GM12864 (cell line): ENCODE data around the gene CACNA1E.

Experiments
- DNase-seq: peaks from one replicate; pipeline ENCODE4 v3.0.0-alpha.2; 2011; ENCODE audit warnings: low read depth
- H3K4me3 ChIP-seq: 2 replicates; pipeline ENCODE4 v1.5.1; 2011; ENCODE audit warnings: mild to moderate bottlenecking, low read depth, low read length, control low read depth
- TF ChIP-seq, protein P1 (sequence below): IDR thresholded peaks from 2 replicates; pipeline ENCODE4 v1.5.1; 2011; ENCODE audit warnings: low read depth, mild to moderate bottlenecking, moderate library complexity, low read length, control low read depth, inconsistent platforms; ENCODE audit errors: missing control alignments

The CACNA1E gene

DNA sequence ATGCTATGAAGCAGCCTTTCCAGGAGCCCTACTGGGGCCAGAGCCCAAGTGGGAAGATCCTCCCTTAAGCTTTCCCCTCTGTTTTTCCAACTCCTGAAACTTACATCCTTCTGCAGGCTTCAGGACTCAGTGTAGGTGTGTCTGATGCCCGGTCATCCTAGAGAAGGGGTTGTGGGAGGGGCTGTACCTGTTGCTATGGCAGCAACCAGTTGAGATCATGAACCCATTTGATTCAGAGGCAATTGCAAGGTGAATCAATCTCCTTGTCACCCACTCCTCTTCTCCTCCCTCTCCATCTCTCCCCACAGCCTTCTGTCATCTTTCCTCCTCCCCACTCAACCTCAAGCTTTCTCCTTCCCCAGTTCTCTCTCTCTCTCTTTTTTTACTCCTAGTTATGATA, 151.8 kb downstream of the CACNA1E start:
- DNase-seq: no peak
- TF ChIP-seq, protein P1, sequence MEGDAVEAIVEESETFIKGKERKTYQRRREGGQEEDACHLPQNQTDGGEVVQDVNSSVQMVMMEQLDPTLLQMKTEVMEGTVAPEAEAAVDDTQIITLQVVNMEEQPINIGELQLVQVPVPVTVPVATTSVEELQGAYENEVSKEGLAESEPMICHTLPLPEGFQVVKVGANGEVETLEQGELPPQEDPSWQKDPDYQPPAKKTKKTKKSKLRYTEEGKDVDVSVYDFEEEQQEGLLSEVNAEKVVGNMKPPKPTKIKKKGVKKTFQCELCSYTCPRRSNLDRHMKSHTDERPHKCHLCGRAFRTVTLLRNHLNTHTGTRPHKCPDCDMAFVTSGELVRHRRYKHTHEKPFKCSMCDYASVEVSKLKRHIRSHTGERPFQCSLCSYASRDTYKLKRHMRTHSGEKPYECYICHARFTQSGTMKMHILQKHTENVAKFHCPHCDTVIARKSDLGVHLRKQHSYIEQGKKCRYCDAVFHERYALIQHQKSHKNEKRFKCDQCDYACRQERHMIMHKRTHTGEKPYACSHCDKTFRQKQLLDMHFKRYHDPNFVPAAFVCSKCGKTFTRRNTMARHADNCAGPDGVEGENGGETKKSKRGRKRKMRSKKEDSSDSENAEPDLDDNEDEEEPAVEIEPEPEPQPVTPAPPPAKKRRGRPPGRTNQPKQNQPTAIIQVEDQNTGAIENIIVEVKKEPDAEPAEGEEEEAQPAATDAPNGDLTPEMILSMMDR: no peak
- no peak overlapping the region for H3K4me3 ChIP-seq

DNA sequence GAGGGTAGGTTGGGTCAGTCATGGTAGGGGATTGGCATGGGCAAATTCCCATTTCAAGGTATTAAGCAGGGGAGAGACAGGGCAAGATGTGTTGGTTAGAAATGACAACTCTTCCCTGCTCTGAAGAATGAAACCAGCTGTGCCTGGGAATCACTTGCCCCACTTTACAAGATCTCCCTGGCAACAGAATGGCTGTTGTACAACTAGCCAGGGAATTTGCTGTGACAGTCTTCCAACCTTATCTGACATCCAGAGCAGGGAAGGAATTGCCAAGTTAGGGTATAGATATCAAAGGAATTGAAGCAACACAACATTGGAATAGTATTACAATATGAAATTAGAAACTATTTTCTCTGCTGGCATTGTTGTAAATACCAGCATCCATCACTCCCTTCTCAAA, 154.7 kb downstream of the CACNA1E start:
- no peak for DNase-seq
- TF ChIP-seq, protein P1: no peak
- no peak overlapping the region for H3K4me3 ChIP-seq

DNA sequence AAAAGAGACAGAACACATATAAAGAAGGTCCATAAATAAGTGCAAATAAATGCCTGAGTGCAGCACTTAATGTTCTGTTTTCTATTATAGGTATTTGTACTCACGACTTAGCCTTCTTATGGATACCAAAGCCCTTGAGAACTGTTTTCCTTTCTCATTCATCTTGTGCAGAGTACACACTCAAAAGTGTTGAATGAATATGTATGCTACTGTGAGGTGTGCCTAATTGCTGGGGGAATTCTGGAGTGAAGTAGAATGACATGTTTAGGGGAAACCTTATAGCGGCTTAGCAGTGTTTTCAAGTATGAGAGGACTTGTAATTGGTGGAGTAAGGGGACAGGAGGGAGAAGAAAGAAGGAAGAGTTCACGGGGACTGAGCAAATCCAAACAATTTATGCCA, 157.6 kb downstream of the CACNA1E start:
- TF ChIP-seq, protein P1: no peak
- no peak overlapping the region for H3K4me3 ChIP-seq
- DNase-seq: no peak

DNA sequence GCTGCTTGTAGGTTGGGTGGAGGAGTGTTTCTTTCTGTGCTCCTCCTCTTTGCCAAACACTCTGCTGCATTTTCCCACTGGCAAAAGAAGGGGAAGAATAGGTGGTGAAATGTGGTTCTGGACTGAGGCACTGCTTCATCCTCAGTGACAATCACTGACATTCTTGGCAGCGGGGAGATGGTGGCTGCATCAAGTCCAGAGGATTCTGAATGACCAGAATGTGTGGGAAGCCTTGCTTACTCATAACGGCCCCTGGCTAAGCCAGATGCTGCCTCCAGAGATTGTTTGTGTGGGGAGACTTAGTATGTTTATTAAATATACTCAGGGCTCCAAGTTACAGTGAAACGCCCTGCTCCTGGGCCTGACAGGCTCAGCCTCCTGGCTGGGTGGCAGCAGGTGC, 160.3 kb downstream of the CACNA1E start:
- TF ChIP-seq, protein P1: no peak
- DNase-seq: no peak
- no peak overlapping the region for H3K4me3 ChIP-seq

DNA sequence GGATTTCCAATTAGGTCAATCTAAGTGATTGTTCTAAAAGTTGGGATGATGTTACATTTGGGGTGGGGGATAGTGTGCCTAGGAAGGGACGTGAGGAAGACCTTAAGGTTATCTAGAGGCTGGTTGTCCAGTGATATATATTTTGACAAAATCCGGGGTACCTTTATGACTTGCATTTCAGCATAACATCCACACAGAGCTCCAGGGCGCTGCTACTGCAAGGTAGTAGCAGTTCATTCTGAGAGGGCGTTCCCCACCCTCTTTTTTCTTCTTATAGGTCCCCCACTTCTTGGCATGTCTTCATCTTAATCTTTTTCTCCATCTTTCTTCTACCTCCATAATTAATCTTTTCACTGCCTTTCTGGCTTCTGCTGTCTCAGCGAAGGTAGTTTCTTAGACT, 161.9 kb downstream of the CACNA1E start:
- TF ChIP-seq, protein P1: no peak
- no peak overlapping the region for H3K4me3 ChIP-seq
- no peak for DNase-seq

DNA sequence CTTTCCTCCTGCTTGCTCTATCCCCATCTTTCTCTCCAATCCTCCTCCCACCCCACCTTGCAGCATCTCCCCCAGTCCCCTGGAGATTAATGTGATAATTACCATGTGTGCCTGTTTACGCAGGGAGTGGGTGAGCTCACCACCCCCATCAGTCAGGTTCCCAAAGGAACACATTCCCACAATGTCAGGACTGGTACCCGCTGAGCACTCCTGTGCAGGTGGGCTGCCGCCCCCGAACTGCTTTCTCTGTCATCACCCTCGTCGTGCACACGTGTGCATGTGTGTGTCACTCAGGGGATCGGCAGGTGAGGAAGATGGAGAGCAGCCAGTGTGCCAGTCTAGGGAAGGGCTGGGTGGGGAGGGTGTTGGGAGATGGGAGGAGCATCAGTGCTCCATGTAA, 163.4 kb downstream of the CACNA1E start:
- no peak overlapping the region for H3K4me3 ChIP-seq
- TF ChIP-seq, protein P1: no peak
- DNase-seq: no peak

DNA sequence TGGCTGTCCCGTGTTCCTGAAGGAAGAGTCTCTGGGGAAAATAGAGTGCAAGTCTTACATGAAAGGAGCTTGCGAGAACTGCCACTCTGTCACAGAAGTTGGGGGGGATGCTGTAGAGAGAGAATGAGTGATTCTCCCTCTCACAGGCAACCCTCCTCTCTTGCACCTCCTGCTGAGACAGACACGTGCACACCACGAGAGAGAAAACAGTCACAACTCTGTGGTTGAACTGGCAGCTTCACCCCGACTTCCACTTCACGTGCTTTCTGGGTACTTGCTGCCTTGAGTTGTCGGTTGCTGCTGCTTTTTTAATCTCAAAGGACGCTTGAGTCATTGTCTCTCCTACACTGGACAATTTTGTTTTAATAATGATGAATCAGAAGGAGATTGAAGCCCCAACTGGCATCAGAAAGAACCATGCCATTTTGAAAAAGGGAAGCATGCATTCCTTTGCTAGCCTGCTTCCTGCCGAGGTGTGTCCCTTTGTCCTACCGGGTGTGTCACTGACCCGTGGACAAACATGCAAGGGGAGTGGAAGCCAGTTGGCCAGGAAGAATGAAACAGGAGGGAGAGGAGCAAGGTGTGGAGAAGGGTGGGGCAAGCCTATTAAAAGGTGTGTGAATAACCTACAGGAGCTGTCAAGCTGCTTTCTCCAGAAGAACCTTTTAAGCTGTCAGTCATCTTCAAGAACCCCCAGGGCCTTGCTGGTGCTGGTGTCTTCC, 164.2 kb downstream of the CACNA1E start:
- H3K4me3 ChIP-seq: no peak overlapping the region
- no peak for DNase-seq
- TF ChIP-seq, protein P1: no peak
